Measurements from ENCODE around the gene DELE1. TPM values are rescaled to one million over a fixed set of nuclear protein-coding genes. Genes with fewer than 3 reads are reported as not detected.
"Not testable (repeated sequence)": the region's sequence is repeated elsewhere in the genome, so short reads cannot be mapped to it uniquely, and the experiment has no call there.

DELE1 gene
- total RNA-seq, 8 experiments from 2014 or later: 26.9 to 78.7 (median 39.9) TPM

- 0% methylated on average over 1 to 2 of the region's 2 CpGs; no CpG with 5 or more reads in 3 of the 10 experiments for WGBS, 10 experiments
- H3K4me3 ChIP-seq: peak overlapping the region in 1 of 5 donors; percentile 98
- H3K27ac ChIP-seq: no peak overlapping the region
- H3K4me1 ChIP-seq (replicated peaks in 1 of 2): peaks cover 44 to 55% of the 10 kb centered on the region in 2 donors
- in situ Hi-C loops (cut with MboI; ENCODE audit: low pct_unique_long_range_greater_than_20kb in 2 of 9, low sequenced_read_pairs in 9 of 9, unreplicated experiment in 9 of 9): loop anchor here in 1 of 9 experiments (25.0 kb wide), 1 partner anchor 192 kb away; the partner anchor contains the start of gene ARAP3
- no peak for ATAC-seq (replicated peaks in 6 of 8)
Measured at GRCh38 chr5:141879426-141879759, 44.3 kb upstream of the DELE1 start.

GRCh38 chr5:141879941-141880738 lies 43.5 kb upstream of the DELE1 start:
- in situ Hi-C loops (cut with MboI; ENCODE audit: low pct_unique_long_range_greater_than_20kb in 2 of 9, low sequenced_read_pairs in 9 of 9, unreplicated experiment in 9 of 9): loop anchor here in 3 of 9 experiments (10.0 to 25.0 kb wide), 4 partner anchors 75 to 193 kb away; partner anchors contain the start of genes ARAP3 (in 1 of the 3) and PCDH12 (in 1 of the 3)
- H3K4me1 ChIP-seq (replicated peaks in 1 of 2): peaks cover 38 to 49% of the 10 kb centered on the region in 2 donors
- WGBS, 10 experiments: 0 to 67% (median 0%) methylated on average over 1 to 3 of the region's 7 CpGs; no CpG with 5 or more reads in 5 of the 10 experiments
- H3K4me3 ChIP-seq: no peak overlapping the region
- peak in 1 of 8 experiments; percentile 4 for ATAC-seq (replicated peaks in 6 of 8)
- no peak overlapping the region for H3K27ac ChIP-seq

- peak in 2 of 8 experiments; percentile 4 to 6 for ATAC-seq (replicated peaks in 6 of 8)
- H3K27ac ChIP-seq: peak overlapping the region; percentile 82 to 85
- H3K4me1 ChIP-seq (replicated peaks in 1 of 2): peaks cover 39 to 48% of the 10 kb centered on the region in 2 donors
- in situ Hi-C loops (cut with MboI; ENCODE audit: low pct_unique_long_range_greater_than_20kb in 2 of 9, low sequenced_read_pairs in 9 of 9, unreplicated experiment in 9 of 9): loop anchor here in 3 of 9 experiments (10.0 to 25.0 kb wide), 4 partner anchors 74 to 194 kb away; partner anchors contain the start of genes ARAP3 (in 1 of the 3) and PCDH12 (in 1 of the 3)
- 0 to 30% (median 13%) methylated on average over 2 to 7 of the region's 8 CpGs; no CpG with 5 or more reads in 3 of the 10 experiments for WGBS, 10 experiments
- no peak overlapping the region for H3K4me3 ChIP-seq
Measured at GRCh38 chr5:141880961-141881801, 42.5 kb upstream of the DELE1 start.

- H3K4me1 ChIP-seq (replicated peaks in 1 of 2): peaks cover 39 to 48% of the 10 kb centered on the region in 2 donors
- peak overlapping the region; percentile 82 to 85 for H3K27ac ChIP-seq
- no peak overlapping the region for H3K4me3 ChIP-seq
- ATAC-seq (replicated peaks in 6 of 8): no peak
- WGBS, 10 experiments: 0 to 83% (median 7%) methylated on average over 1 to 2 of the region's 4 CpGs; no CpG with 5 or more reads in 5 of the 10 experiments
- in situ Hi-C loops (cut with MboI; ENCODE audit: low pct_unique_long_range_greater_than_20kb in 2 of 9, low sequenced_read_pairs in 9 of 9, unreplicated experiment in 9 of 9): loop anchor here in 3 of 9 experiments (10.0 to 25.0 kb wide), 4 partner anchors 73 to 195 kb away; partner anchors contain the start of genes ARAP3 (in 1 of the 3) and PCDH12 (in 1 of the 3)
Measured at GRCh38 chr5:141881886-141882285, 41.8 kb upstream of the DELE1 start.

GRCh38 chr5:141882594-141883183 lies 41.0 kb upstream of the DELE1 start:
- Histone ChIP-seq H3K27ac (peak overlapping the region; percentile 82 to 85), H3K4me1 (replicated peaks in 1 of 2) (peaks cover 39 to 48% of the 10 kb centered on the region in 2 donors), H3K4me3 (peak overlapping the region; percentile 21 to 36 (median 33))
- WGBS, 10 experiments: 0 to 2% (median 0%) methylated on average over 2 to 6 of the region's 13 CpGs; no CpG with 5 or more reads in 6 of the 10 experiments
- in situ Hi-C loops (cut with MboI; ENCODE audit: low pct_unique_long_range_greater_than_20kb in 2 of 9, low sequenced_read_pairs in 9 of 9, unreplicated experiment in 9 of 9): loop anchor here in 3 of 9 experiments (10.0 to 25.0 kb wide), 4 partner anchors 72 to 195 kb away; partner anchors contain the start of genes ARAP3 (in 1 of the 3) and PCDH12 (in 1 of the 3)
- ATAC-seq (replicated peaks in 6 of 8): peak in 5 of 8 experiments; percentile 10 to 50 (median 28)

- in situ Hi-C loops (cut with MboI; ENCODE audit: low pct_unique_long_range_greater_than_20kb in 2 of 9, low sequenced_read_pairs in 9 of 9, unreplicated experiment in 9 of 9): loop anchor here in 3 of 9 experiments (10.0 to 25.0 kb wide), 4 partner anchors 71 to 196 kb away; partner anchors contain the start of genes ARAP3 (in 1 of the 3) and PCDH12 (in 1 of the 3)
- H3K4me1 ChIP-seq (replicated peaks in 1 of 2): peaks cover 39 to 48% of the 10 kb centered on the region in 2 donors
- peak overlapping the region; percentile 21 to 36 (median 33) for H3K4me3 ChIP-seq
- 0 to 6% (median 1%) methylated on average over 1 to 9 of the region's 35 CpGs; no CpG with 5 or more reads in 6 of the 10 experiments for WGBS, 10 experiments
- peak in 1 of 8 experiments; percentile 29 for ATAC-seq (replicated peaks in 6 of 8)
- H3K27ac ChIP-seq: peak overlapping the region; percentile 82 to 85
Measured at GRCh38 chr5:141883184-141883891, 40.3 kb upstream of the DELE1 start.

- peaks cover 39 to 48% of the 10 kb centered on the region in 2 donors for H3K4me1 ChIP-seq (replicated peaks in 1 of 2)
- H3K27ac ChIP-seq: peak overlapping the region; percentile 82 to 85
- WGBS, 10 experiments: 0 to 60% (median 18%) methylated on average over 1 to 6 of the region's 8 CpGs; no CpG with 5 or more reads in 1 of the 10 experiments
- H3K4me3 ChIP-seq: peak overlapping the region; percentile 21 to 36 (median 33)
- in situ Hi-C loops (cut with MboI; ENCODE audit: low pct_unique_long_range_greater_than_20kb in 2 of 9, low sequenced_read_pairs in 9 of 9, unreplicated experiment in 9 of 9): loop anchor here in 3 of 9 experiments (10.0 to 25.0 kb wide), 4 partner anchors 71 to 197 kb away; partner anchors contain the start of genes ARAP3 (in 1 of the 3) and PCDH12 (in 1 of the 3)
- ATAC-seq (replicated peaks in 6 of 8): no peak
Measured at GRCh38 chr5:141883892-141884318, 39.8 kb upstream of the DELE1 start.

- no peak for ATAC-seq (replicated peaks in 6 of 8)
- 0 to 83% (median 57%) methylated on average over 1 to 3 of the region's 3 CpGs for WGBS, 10 experiments
- in situ Hi-C loops (cut with MboI; ENCODE audit: low pct_unique_long_range_greater_than_20kb in 2 of 9, low sequenced_read_pairs in 9 of 9, unreplicated experiment in 9 of 9): loop anchor here in 3 of 9 experiments (10.0 to 25.0 kb wide), 4 partner anchors 65 to 202 kb away; partner anchors contain the start of genes ARAP3 (in 1 of the 3) and PCDH12 (in 1 of the 3)
- no peak overlapping the region for H3K27ac ChIP-seq
- no peak overlapping the region for H3K4me3 ChIP-seq
- peaks cover 1 to 5% of the 10 kb centered on the region in 2 donors for H3K4me1 ChIP-seq (replicated peaks in 1 of 2)
Measured at GRCh38 chr5:141889282-141889871, 34.3 kb upstream of the DELE1 start.

GRCh38 chr5:141890429-141890828 lies 33.2 kb upstream of the DELE1 start:
- not testable (repeated sequence) for H3K4me1 ChIP-seq (replicated peaks in 1 of 2); ATAC-seq (replicated peaks in 6 of 8); H3K4me3 ChIP-seq; H3K27ac ChIP-seq
- WGBS, 10 experiments: 0 to 100% (median 90%) methylated on average over 1 to 2 of the region's 2 CpGs; no CpG with 5 or more reads in 3 of the 10 experiments
- in situ Hi-C loops (cut with MboI; ENCODE audit: low pct_unique_long_range_greater_than_20kb in 2 of 9, low sequenced_read_pairs in 9 of 9, unreplicated experiment in 9 of 9): loop anchor here in 1 of 9 experiments (25.0 kb wide), 1 partner anchor 203 kb away; the partner anchor contains the start of gene ARAP3

- WGBS, 10 experiments: 97 to 100% (median 100%) methylated on average over 1 to 4 of the region's 4 CpGs; no CpG with 5 or more reads in 5 of the 10 experiments
- no peak overlapping the region for H3K4me3 ChIP-seq
- H3K4me1 ChIP-seq (replicated peaks in 1 of 2): peaks cover 1% of the 10 kb centered on the region in 2 donors
- ATAC-seq (replicated peaks in 6 of 8): no peak
- H3K27ac ChIP-seq: no peak overlapping the region
- in situ Hi-C loops (cut with MboI; ENCODE audit: low pct_unique_long_range_greater_than_20kb in 2 of 9, low sequenced_read_pairs in 9 of 9, unreplicated experiment in 9 of 9): loop anchor here in 1 of 9 experiments (25.0 kb wide), 1 partner anchor 210 kb away; the partner anchor contains the start of gene ARAP3
Measured at GRCh38 chr5:141897425-141897824, 26.2 kb upstream of the DELE1 start.

All from motor neuron (in vitro differentiated cells).